Heart left ventricle (tissue), 13 donors: ENCODE measurements around the gene PEX7.

Experiments used
- CTCF ChIP-seq, 12 donors: fragments of 200-600 bp; sonication (generic) in 4 of 12; IDR thresholded peaks; one replicate each; pipeline versions ENCODE4 v1.5.0 to v1.8.0; 2018 to 2022; ENCODE audit warnings: antibody characterized with exemption in 12 of 12, mild to moderate bottlenecking in 5 of 12
- POLR2A ChIP-seq, 2 donors: fragments of 450-650 bp; IDR thresholded peaks; one replicate each; pipeline ENCODE4 v1.6.1; 2017; ENCODE audit warnings: antibody characterized with exemption in 2 of 2, mild to moderate bottlenecking in 2 of 2, moderate library complexity in 2 of 2
- donor health status: ischemic (EF 13 %, LVEDD 7.1; RV severe dilation, severe dysfunction).
- donor health status: DM: no; HTN: yes; CAD: no.
- donor health status: DM: no; HTN: no; CAD: no.
- donor health status: ischemic (EF 25% LVEDD 6.9; RV normal size, moderate dysfunction).
- donor health status: ischemic (EF 25% LVEDD 5.7; RV mildly dilated, moderate dysfunction).
- donor health status: ischemic (EF 35%, LVEDD 5.7; RV mildly dilated, moderate dysfunction).
- donor health status: nonischemic (EF 11% LVEDD 7.7; RV severe dilation, severe dysfunction).
- donor health status: DM: yes; HTN: yes; CAD: no.
- donor health status: PGD.
- donor health status: ischemic (EF 29% LVEDD 5.4; RV normal size, mild dysfunction).
- donor health status: nonischemic (EF 23%, LVEDD 6.1; RV moderate dilation, normal function).

- no peak for TF ChIP-seq CTCF (IDR thresholded peaks at IDR 0.05)
- no peak for TF ChIP-seq POLR2A (IDR thresholded peaks at IDR 0.05)
Measured at GRCh38 chr6:136918706-136919105, 96.3 kb downstream of the PEX7 start.
